HG02610 (cell line): Measurements from ENCODE around the gene HIP1R.

Experiments
- ATAC-seq: cut with Tn5 transposase; IDR thresholded peaks from one replicate; pipeline ENCODE4 v1.9.1; 2021; ENCODE audit warnings: mild to moderate bottlenecking, moderate library complexity; ENCODE audit not compliant: unreplicated experiment

The HIP1R gene

DNA sequence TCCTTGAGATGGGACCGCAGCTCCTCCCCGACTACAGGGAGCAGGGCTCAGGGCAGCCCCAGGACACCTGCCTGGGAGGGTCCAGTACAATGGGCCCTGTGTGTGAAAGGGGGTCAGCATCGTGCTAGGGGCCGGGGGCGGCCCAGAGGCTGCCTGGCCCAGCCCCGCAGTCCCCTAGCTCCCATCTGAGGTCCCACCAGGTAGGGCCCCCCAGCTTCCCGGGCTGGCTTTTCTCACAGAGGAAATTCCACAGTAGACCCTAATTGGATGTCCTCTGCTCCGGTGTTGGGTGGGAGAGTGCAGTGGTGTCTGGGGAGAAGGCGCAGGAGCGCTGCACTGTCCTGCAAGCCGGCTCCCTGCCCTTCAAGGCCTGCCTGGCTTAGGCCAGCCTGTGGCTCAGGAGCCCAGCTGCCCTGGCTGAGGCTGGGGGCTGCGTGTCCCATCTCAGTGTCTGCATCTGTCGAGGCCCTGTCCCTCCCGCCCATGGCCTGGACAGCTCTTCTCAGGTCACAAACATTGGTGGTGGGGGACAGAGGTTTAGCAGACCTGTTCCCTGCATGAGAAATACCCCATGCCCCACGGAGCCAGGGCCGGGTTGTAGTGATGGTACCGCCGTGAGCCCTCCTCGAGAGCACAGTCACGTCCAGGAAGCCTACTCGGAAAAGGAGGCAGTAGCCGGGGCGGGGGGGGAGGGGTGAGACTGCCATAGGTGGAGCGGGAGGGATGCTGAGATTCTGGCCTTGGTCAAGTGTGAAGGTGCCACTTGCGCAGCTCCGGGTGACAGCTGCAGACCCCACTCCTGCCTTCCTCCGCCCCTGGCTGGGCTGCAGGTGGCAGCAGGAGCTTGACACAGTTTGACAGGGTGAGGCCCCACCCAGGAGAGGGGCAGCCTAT lies 11.6 kb downstream of the HIP1R start:
- no peak for ATAC-seq

DNA sequence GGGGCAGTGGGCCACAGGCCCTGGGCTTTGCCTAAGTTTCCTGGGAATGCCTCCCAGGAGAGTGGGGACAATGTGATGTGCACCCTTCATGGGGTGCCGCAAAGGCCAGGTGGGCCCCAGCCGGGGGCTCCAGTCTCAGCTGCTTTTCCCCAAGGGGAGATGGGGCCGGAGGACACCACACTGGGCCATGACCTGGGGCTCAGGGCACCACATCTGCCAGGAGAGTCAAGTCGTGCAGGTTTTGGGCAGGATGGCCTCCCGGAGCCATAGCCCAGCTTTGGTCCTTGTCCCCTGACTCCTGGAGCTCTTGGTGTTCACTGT lies 12.2 kb downstream of the HIP1R start:
- ATAC-seq: no peak

DNA sequence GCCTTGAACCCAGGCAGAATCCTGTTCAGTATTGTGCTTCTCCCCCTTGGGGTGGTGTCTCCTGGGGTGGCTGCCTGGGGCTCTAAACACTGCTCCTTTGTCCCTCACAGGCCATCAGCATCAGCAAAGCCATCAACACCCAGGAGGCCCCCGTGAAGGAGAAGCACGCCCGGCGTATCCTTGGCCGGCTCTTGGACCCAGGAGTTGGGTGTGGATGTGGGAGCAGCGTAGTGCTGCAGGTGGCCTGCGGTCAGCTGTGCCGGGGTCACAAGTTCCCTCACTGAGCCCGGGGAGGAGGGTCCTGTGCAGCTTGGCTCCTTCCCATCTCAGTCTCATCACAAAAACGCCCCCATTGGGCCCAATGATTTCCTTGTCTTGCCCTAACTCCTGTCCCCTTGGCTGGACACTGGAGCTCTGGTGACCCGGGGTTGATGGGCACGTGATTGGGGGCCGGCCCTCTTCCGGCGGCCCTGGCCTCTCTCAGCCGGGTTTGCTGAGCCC lies 12.7 kb downstream of the HIP1R start:
- no peak for ATAC-seq

DNA sequence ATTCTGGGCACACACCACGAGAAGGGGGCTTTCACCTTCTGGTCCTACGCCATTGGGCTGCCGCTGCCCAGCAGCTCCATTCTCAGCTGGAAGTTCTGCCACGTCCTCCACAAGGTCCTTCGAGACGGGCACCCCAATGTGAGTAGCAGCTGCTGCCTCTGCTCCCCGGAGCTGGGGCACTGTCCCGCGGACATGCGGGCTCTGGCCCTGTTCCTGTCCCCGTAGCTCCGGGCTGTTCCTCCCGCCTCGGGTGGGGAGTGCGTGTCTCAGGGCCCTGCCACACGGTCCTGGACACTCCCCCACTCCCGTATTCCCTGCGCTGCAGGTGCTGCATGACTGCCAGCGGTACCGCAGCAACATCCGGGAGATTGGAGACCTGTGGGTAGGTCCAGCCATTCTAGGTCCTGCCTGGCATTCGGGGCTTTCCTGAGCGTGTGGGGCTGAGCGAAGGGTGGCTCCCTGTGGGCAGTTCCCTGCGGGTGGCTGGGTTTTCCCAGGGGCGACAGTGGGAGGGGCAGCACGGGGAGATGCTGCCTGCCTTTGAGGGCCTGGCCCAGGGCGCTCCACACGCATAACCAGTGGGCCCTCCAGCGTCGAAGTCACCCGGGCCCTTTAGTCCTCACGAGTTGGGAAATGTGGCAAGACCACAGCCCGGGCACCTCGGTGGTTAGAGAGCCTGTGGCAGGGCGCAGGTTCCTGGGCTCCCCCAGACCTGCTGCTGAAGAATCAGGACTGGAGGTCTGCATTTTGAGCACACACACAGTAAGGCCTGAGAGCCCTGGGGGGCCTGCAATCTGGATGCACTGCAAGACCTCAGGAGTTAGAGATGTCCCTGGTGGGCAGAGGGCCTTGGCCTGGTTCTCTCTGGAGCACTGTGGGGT lies 13.5 kb downstream of the HIP1R start:
- ATAC-seq: no peak

DNA sequence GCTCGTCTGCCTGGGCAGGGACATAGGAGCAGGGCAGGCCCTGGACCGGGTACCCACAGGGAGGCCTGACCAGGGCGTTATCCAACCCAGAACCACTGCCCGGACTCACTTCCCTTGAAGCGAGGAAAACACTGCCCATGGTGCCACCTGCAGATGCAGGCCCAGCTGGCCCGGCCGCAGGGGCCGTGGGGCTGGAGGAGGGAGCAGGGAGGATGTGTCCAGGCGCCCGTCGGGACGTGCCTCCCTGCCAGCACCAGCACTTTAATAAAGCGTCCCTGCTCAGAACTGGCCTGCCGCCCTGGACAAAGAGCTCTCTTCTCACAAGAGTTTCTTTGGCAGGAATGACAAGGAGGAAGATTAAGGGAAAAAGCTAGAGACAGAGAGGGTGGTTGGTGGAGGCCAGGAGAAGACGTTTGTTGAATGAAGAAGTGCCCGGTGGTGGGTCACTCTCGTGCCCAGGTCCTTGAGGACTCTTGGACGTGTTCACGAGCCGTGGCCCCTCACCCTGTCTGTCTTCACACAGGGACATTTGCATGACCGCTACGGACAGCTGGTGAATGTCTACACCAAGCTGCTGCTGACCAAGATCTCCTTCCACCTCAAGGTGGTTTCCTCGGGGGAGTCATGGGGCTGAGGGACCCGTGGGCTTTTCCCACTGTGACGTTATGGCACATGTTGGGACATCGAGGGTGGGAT lies 14.2 kb downstream of the HIP1R start:
- ATAC-seq: no peak

DNA sequence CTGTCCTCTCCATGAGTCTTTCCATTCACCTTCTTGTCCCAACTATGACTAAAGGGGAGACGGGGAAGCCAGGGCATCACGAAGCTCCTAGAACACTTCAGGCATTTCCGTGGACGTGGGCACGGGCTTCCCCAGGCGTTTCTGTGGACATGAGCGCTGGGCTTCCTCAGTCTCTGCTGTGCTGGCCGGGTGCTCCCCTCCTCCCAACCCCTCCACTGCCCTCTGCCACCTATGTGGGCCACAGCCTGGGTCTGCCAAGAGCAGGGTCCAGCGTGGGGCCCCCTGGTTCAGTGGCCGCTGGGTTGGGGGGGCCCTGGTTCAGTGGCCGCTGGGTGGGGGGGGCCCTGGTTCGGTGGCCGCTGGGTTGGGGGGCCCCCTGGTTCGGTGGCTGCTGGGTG lies 14.8 kb downstream of the HIP1R start:
- ATAC-seq: no peak

DNA sequence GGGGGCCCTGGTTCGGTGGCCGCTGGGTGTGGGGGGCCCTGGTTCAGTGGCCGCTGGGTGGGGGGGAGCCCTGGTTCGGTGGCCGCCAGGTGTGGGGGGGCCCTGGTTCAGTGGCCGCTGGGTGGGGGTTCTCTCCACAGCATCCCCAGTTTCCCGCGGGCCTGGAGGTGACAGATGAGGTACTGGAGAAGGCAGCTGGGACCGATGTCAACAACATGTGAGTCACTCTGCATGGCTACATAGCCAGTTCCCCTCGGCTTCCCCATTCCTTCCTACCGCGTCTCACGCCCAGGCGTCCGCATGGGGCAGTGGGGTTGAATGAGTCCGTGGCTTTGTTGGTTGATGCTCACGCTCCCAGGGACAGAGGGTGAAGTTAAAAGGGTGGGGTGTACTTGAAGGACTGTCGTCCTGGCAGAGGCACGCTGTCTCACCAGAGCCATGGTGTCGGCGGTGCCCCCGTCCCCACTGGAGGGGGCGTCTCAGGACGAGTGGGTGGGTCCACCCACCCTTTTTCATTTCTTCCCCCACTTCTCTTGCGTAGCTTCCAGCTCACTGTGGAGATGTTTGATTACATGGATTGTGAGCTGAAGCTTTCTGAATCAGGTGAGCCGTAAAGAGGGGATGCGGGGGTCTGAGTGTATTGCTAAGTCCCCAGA lies 15.6 kb downstream of the HIP1R start:
- ATAC-seq: no peak

DNA sequence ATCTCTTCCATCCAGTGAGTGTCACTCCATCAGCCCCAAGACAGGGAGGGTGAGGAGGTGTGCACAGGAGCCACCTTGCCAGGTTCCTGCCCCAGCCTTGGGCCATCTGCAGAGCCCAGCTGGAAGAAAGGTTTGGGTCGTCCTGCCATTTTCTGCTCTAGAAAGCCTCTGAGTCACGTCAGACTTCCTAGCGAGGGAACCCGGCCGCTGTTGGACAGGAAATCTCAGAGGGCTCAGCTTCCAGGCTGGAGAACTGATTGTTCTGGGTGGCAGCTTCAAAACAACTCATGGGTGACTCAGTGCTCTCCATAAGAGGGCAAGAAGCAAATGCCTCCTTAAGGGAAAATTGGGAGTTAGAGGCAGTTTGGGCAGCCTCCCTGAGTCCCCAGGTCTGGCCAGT lies 16.6 kb downstream of the HIP1R start:
- ATAC-seq: no peak

DNA sequence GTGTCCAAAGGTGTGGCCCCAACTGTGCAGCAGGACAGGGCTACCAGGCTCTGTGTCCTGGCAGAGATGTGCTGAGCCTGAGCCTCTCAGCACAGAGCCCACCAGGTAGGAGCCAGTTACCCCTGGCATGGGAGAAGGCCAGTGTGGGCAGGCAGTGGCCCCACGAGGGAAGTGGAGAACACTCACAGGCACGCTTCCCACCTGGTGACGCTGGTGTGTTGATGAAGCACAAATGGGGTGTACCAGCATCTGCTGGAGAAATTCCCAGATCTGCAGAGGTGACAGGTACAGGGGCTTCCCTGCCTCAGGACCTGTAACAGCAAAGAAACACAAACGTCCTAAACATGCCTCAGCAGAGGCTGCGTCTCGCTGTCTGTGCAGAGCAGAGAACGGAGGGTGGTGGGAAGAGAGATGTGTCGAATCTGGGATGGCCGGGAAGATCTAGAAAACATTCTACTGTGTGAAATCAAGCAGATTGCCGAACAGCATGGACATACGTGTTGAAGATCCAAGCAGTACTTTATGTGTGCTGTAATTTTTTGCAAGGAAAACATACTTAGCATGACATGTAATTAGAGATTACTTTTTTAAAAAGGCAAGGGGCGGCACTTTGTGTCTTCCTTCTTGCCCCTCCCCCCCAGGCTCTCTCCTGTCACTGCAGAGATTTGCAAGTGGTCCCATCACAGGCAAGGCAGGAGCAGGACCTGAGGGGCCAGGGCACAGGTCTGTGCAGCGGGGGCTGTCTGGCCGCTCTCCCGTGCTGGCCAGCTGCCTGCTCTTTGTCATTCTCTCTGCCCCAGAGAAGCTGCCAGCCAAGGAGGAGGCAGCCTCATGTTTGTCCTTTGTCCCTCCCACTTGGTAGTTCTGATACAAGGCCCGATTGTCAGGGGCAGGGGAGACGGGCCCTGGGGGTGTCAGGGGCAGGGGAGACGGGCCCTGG lies 17.3 kb downstream of the HIP1R start:
- no peak for ATAC-seq

DNA sequence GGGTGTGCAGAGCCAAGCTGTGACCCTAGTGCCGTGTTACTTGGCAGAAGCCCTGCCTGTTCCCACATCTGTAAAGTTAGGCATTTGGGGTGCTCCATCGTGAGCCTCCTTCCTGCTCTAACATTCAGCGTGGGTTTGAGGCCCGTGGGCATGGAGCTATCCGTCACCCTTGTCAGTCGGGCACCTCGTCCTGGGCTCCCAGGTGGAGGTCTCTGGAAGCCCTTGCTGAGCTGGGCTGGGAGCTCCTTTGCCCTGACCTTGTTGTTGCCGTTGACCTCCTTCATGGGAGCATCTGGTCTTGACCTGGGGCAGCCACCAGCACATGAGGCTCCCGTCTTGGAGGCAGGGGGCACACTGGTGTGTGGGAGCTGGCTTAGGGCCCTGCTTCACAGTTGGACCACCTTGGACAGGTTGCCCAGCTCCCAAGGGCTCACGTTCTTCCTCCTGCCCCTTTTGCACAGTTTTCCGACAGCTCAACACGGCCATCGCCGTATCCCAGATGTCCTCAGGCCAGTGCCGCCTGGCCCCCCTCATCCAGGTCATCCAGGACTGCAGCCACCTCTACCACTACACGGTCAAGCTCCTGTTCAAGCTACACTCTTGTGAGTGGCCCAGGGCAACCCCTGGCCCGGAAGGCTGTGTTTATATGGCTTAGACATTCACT lies 18.5 kb downstream of the HIP1R start:
- ATAC-seq: no peak

DNA sequence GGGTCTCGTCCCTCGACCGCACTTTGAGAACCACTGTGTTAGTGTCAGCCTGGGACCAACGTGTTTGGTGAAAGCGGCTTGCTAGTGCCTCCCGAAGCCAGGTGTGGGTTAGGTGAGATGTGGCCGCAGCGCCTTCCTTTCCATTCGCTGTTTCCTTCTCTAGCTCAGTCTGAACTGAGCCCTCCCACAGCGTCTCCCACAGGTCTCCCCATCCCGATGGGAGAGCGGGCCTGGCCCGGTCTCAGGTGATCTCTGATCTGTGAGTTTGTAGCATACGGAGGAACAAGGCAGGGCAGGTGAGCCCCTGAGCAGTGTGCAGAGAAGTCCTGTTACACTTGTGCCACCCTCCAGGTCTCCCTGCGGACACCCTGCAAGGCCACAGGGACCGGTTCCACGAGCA lies 19.3 kb downstream of the HIP1R start:
- no peak for ATAC-seq

DNA sequence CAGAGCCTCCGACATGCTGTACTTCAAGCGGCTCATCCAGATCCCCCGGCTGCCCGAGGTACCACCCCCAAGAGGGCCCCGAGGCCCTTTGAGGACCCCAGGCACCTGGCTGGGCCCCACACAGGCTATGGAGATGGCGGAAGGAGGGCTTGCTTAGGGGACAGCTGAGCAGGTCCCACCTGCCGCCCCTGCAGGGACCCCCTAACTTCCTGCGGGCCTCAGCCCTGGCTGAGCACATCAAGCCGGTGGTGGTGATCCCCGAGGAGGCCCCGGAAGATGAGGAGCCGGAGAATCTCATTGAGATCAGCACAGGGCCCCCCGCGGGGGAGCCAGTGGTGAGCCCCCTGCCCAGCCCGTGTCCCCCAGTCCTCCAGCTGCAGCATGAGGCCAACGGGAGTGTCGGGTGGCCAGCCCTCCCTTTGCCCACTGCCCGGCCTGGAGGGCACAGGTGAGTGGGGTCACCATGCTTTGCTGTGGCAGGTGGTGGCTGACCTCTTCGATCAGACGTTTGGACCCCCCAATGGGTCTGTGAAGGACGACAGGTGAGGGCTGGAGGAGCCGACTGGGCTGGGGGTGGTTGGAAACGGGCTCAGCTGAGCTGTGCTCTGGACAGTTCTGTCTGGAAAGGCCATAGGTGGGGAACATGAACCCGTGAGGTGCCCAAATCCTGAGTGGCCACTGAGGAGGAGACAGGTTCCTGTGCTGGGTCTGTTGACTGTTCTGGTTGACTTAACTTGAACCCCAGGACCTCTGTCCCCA lies 20.0 kb downstream of the HIP1R start:
- no peak for ATAC-seq

DNA sequence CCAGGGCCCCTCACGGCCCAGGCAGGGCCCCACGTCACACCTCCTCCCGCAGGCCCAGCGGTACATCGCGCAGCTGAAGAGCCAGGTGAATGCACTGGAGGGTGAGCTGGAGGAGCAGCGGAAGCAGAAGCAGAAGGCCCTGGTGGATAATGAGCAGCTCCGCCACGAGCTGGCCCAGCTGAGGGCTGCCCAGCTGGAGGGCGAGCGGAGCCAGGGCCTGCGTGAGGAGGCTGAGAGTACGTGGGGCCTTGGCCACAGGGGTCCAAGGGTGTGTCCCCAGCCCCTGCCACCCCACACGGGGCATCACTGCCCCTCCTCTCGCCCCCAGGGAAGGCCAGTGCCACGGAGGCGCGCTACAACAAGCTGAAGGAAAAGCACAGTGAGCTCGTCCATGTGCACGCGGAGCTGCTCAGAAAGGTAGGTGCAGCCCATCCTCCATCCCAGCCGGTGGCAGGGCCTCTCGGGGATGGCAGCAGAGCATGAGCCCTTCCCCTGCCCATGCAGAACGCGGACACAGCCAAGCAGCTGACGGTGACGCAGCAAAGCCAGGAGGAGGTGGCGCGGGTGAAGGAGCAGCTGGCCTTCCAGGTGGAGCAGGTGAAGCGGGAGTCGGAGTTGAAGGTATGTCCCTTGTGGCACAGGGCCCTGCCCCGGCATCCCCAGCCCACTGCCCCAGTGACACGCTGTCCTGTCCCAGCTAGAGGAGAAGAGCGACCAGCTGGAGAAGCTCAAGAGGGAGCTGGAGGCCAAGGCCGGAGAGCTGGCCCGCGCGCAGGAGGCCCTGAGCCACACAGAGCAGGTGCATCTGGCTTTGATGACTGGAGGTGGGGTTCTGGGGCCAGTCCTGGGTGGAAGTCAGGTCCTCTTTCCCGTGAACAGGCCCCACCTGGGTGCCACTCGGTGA lies 20.9 kb downstream of the HIP1R start:
- no peak for ATAC-seq

DNA sequence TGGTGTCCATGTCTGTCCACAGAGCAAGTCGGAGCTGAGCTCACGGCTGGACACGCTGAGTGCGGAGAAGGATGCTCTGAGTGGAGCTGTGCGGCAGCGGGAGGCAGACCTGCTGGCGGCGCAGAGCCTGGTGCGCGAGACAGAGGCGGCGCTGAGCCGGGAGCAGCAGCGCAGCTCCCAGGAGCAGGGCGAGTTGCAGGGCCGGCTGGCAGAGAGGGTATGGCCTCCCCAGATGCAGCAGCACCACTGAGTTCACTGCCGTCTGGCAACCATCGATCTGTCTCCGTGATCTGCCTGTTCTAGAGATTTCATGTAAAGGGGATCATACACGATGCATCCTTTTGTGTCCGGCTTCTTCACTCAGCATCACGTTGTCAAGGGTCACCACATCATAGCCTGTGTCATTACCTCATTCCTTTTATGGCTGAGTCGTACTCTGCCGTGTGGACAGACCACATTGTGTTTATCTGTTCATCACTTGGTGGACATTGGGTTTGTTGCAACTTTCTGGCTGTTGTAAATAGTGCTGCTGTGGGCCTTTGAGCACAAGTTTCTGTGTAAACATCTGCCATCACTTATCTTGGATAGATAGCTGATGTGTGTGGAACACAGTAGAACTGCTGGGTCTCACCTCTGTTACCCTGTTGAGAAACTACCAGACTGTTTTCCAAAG lies 21.9 kb downstream of the HIP1R start:
- no peak for ATAC-seq

DNA sequence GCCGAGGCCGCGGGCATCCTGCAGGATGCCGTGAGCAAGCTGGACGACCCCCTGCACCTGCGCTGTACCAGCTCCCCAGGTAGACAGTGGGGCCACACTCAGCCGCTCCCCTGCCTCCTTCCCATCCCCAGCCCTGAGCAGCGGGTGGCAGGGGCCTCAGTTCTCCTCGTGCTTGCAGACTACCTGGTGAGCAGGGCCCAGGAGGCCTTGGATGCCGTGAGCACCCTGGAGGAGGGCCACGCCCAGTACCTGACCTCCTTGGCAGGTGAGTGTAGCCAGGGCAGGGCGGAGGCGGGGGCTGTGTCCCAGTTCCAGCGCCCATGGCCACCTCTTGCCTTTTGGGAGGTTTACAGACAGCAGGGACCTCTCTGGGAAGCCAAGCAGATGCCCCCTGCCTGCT lies 22.9 kb downstream of the HIP1R start:
- no peak for ATAC-seq

DNA sequence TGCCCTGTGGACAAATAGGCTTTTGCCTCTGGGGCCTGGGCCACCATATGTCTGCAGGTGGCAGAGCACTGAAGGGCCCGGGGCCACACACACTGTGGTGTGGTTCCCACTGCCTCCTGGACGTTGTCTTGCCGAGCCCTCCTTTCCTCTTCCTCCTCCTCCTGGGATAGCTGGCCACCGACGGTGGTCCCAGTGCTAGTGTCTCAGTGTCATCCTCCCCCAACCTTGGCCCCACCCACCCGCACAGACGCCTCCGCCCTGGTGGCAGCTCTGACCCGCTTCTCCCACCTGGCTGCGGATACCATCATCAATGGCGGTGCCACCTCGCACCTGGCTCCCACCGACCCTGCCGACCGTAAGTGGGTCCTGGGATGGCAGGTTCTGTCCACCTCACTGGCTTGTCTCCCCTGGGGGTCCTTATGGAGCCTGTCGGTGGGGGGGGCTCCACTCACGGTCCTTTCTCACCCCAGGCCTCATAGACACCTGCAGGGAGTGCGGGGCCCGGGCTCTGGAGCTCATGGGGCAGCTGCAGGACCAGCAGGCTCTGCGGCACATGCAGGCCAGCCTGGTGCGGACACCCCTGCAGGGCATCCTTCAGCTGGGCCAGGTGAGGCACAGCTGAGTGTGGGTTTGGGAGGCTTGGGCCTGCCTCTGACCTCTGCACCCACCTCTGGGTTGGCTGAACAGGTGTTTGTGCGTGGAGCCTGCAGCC lies 23.5 kb downstream of the HIP1R start:
- no peak for ATAC-seq
